ENCODE measurements around the gene MAP3K9. TPM values are rescaled to one million over a fixed set of nuclear protein-coding genes. Genes with fewer than 3 reads are reported as not detected.

Gene MAP3K9
- total RNA-seq, 2 donors from 2014 or later, result 8.7 to 10.7 TPM

DNA sequence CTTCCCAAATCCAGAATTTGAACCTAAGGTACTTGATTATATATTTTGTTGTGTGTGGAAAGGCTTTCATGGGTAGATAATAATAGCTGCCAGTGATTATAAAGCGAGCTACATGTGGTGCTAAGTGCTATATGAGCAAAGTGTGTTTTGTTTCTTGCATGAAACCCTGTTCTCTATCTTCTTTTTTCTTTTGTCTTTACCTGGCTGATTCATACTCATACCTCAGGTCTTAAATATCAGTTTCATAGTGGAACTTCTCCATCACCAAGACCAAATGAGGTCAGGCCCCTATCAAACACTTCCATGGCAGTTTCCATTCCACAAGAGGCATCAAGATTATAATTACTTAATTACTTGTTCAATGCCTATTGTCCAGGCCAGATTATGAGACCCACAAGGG lies 6.9 kb downstream of the MAP3K9 start:
- Mint-ChIP-seq H3K9me3 (no peaks in the 10 kb centered on the region), H3K36me3 (peaks cover 6 to 16% of the 10 kb centered on the region in 2 donors), H3K27ac (no peak overlapping the region)
- DNase-seq (ENCODE audit: low spot score in 2 of 2) (no peak), ATAC-seq (peak; percentile 53 to 90)

GRCh38 chr14:70801836-70802235 lies 7.5 kb downstream of the MAP3K9 start:
- no peaks in the 10 kb centered on the region for H3K9me3 Mint-ChIP-seq
- peaks cover 6 to 12% of the 10 kb centered on the region in 2 donors for H3K36me3 Mint-ChIP-seq
- no peak for ATAC-seq
- DNase-seq (ENCODE audit: low spot score in 2 of 2), result no peak
- H3K27ac Mint-ChIP-seq, result no peak overlapping the region

GRCh38 chr14:70796551-70796950 lies 12.8 kb downstream of the MAP3K9 start:
- no peak for DNase-seq (ENCODE audit: low spot score in 2 of 2)
- Mint-ChIP-seq H3K27ac (no peak overlapping the region), H3K36me3 (peaks cover 6 to 10% of the 10 kb centered on the region in 2 donors), H3K9me3 (no peaks in the 10 kb centered on the region)
- no peak for ATAC-seq

GRCh38 chr14:70794294-70794693 lies 15.0 kb downstream of the MAP3K9 start:
- Mint-ChIP-seq H3K27ac (no peak overlapping the region), H3K9me3 (no peaks in the 10 kb centered on the region), H3K36me3 (no peaks in the 10 kb centered on the region)
- ATAC-seq (no peak), DNase-seq (ENCODE audit: low spot score in 2 of 2) (no peak)

DNA sequence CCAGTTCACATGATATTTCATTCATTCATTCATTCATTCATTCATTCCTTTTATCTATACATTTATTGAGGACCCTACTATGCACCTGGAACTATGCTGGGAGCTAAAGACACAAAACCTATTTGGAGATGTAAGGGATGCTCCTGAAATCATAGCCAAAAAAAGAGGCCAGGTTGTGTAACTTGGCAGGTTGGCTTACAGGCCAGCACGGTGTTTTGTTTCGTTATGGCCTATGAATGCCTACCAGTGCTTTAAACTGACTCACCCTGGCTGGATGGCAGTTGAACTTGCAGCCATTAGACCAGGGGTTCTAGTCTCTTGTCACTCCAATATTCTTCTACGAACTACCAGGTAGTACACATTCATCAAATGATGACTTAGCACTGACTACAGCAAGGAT lies 15.7 kb downstream of the MAP3K9 start:
- no peak for ATAC-seq
- Mint-ChIP-seq H3K27ac (no peak overlapping the region), H3K9me3 (no peaks in the 10 kb centered on the region), H3K36me3 (no peaks in the 10 kb centered on the region)
- no peak for DNase-seq (ENCODE audit: low spot score in 2 of 2)

GRCh38 chr14:70792939-70793338 lies 16.4 kb downstream of the MAP3K9 start:
- no peaks in the 10 kb centered on the region for H3K9me3 Mint-ChIP-seq
- H3K27ac Mint-ChIP-seq, result peak overlapping the region in 1 of 2 donors; percentile 68
- no peak for DNase-seq (ENCODE audit: low spot score in 2 of 2)
- ATAC-seq, result no peak
- no peaks in the 10 kb centered on the region for H3K36me3 Mint-ChIP-seq

- no peak for ATAC-seq
Observed at GRCh38 chr14:70791971-70792370, 17.3 kb downstream of the MAP3K9 start.

GRCh38 chr14:70789961-70790360 lies 19.4 kb downstream of the MAP3K9 start:
- no peaks in the 10 kb centered on the region for H3K9me3 Mint-ChIP-seq
- no peak overlapping the region for H3K27ac Mint-ChIP-seq
- no peak for DNase-seq (ENCODE audit: low spot score in 2 of 2)
- ATAC-seq, result no peak
- no peaks in the 10 kb centered on the region for H3K36me3 Mint-ChIP-seq

More at GRCh38 chr14:70791971-70792370, 17.3 kb downstream of the MAP3K9 start:
- H3K27ac Mint-ChIP-seq, result peak overlapping the region in 1 of 2 donors; percentile 1
- no peaks in the 10 kb centered on the region for H3K9me3 Mint-ChIP-seq
- H3K36me3 Mint-ChIP-seq, result no peaks in the 10 kb centered on the region
- no peak for DNase-seq (ENCODE audit: low spot score in 2 of 2)

- Mint-ChIP-seq H3K9me3 (no peaks in the 10 kb centered on the region), H3K27ac (no peak overlapping the region), H3K36me3 (no peaks in the 10 kb centered on the region)
- no peak for DNase-seq (ENCODE audit: low spot score in 2 of 2)
- no peak for ATAC-seq
Observed at GRCh38 chr14:70789361-70789760, 20.0 kb downstream of the MAP3K9 start.

DNA sequence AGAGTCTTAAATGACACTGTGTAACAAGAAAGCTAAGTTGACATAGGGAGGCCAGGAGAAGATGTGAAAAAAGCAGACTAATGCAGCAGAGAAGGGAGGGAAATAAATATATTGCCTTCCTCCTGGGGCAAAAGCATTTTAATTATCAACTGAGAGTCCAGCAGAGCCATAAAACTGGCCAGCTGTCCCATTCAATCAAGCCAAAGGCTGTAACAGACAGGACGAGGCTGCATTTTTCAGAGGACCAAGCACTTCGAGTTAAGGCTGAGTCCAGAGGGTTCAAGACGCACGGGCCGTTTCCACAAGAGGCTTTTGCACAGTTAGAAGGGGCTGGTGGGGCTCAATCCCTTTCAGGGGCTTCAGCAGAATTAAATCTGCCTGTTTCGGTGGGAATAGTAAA lies 20.4 kb downstream of the MAP3K9 start:
- no peaks in the 10 kb centered on the region for H3K9me3 Mint-ChIP-seq
- no peak for DNase-seq (ENCODE audit: low spot score in 2 of 2)
- H3K27ac Mint-ChIP-seq, result no peak overlapping the region
- ATAC-seq, result no peak
- H3K36me3 Mint-ChIP-seq, result no peaks in the 10 kb centered on the region

- Mint-ChIP-seq H3K27ac (no peak overlapping the region), H3K36me3 (no peaks in the 10 kb centered on the region), H3K9me3 (no peaks in the 10 kb centered on the region)
- ATAC-seq (no peak), DNase-seq (ENCODE audit: low spot score in 2 of 2) (no peak)
Observed at GRCh38 chr14:70785556-70785955, 23.8 kb downstream of the MAP3K9 start.

GRCh38 chr14:70784886-70785285 lies 24.4 kb downstream of the MAP3K9 start:
- no peak for ATAC-seq
- H3K9me3 Mint-ChIP-seq, result no peaks in the 10 kb centered on the region
- no peak overlapping the region for H3K27ac Mint-ChIP-seq
- H3K36me3 Mint-ChIP-seq, result no peaks in the 10 kb centered on the region
- no peak for DNase-seq (ENCODE audit: low spot score in 2 of 2)

GRCh38 chr14:70782361-70782760 lies 27.0 kb downstream of the MAP3K9 start:
- H3K27ac Mint-ChIP-seq, result no peak overlapping the region
- no peaks in the 10 kb centered on the region for H3K9me3 Mint-ChIP-seq
- no peaks in the 10 kb centered on the region for H3K36me3 Mint-ChIP-seq
- DNase-seq (ENCODE audit: low spot score in 2 of 2), result no peak
- ATAC-seq, result peak; percentile 79 to 93

GRCh38 chr14:70780396-70781075 lies 28.8 kb downstream of the MAP3K9 start:
- H3K9me3 Mint-ChIP-seq, result no peaks in the 10 kb centered on the region
- no peaks in the 10 kb centered on the region for H3K36me3 Mint-ChIP-seq
- DNase-seq (ENCODE audit: low spot score in 2 of 2) (no peak), ATAC-seq (no peak)
- no peak overlapping the region for H3K27ac Mint-ChIP-seq

DNA sequence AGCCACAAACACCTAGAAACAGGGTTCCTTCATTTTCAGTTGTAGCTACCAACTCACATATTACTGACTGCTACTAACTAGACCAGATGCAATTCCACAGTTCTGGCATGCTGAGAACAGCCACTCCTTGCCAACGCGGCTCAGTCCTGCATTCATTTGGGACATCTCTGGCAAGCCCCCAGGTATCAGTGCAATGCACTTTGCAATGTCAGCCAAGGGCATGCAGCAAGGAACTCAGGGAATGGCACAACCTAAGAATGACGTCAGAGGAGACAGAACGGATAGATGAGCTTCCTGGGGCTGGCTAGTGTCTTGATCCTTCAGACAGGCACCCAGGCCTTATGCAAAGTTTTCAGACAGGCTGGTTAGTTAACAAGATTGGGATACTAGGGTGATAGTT lies 29.6 kb downstream of the MAP3K9 start:
- Mint-ChIP-seq H3K36me3 (no peaks in the 10 kb centered on the region), H3K9me3 (no peaks in the 10 kb centered on the region), H3K27ac (no peak overlapping the region)
- ATAC-seq (no peak), DNase-seq (ENCODE audit: low spot score in 2 of 2) (no peak)

DNA sequence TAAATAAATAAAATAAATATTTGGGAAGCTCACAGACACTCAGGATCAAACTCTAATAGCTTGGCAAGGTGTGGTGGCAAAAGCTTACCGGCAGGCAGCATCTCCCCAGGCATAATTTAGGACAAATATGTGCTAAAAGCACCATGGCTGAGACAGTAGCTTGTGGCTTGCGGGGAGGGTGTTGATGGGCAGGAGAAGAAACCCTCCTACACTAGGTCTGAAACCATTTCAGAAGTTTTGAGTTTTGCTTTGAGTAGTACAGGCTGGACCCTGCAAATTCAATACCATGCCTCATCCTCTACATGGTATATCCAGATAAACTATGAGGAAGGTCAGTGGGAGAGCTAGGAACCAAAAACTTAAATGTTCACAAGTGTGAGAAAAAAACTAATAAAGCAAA lies 33.1 kb downstream of the MAP3K9 start:
- H3K9me3 Mint-ChIP-seq, result no peaks in the 10 kb centered on the region
- no peak for ATAC-seq
- no peak overlapping the region for H3K27ac Mint-ChIP-seq
- no peak for DNase-seq (ENCODE audit: low spot score in 2 of 2)
- no peaks in the 10 kb centered on the region for H3K36me3 Mint-ChIP-seq

GRCh38 chr14:70773182-70773862 lies 36.0 kb downstream of the MAP3K9 start:
- DNase-seq (ENCODE audit: low spot score in 2 of 2) (no peak), ATAC-seq (no peak)
- Mint-ChIP-seq H3K9me3 (no peaks in the 10 kb centered on the region), H3K36me3 (no peaks in the 10 kb centered on the region), H3K27ac (no peak overlapping the region)

DNA sequence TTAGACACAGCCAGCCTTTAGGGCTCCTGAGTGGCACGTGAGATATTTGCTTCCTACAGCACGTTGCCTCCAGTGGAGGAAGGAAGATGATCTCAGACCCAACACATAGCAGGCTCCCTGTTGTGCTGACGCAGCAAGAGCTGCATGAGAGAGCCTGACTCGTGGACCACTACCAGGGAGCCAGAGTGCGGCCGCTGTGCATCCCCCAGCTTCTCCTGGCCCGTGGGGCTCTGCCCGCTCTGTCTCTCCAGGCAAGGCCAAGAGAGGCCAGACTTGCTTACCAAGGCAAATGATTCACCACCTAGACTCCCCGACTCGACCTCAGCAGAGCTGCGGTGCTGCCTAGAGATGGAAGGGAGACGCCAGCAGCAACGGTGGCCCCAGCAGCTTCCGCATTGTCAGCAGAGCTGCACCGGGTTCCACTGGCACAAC lies 37.5 kb downstream of the MAP3K9 start:
- no peaks in the 10 kb centered on the region for H3K36me3 Mint-ChIP-seq
- ATAC-seq (no peak), DNase-seq (ENCODE audit: low spot score in 2 of 2) (no peak)
- no peak overlapping the region for H3K27ac Mint-ChIP-seq
- H3K9me3 Mint-ChIP-seq, result no peaks in the 10 kb centered on the region
